DOHH2 (cell line): ENCODE measurements around the gene SLC6A17.

Source experiments
- EZH2phosphoT487 ChIP-seq: fragments of 200-600 bp; sonication (generic); IDR thresholded peaks from 2 replicates; pipeline ENCODE4 v1.6.1; 2017; ENCODE audit warnings: borderline replicate concordance, mild to moderate bottlenecking, antibody characterized with exemption, low read length, moderate library complexity, mixed read lengths
- TF ChIP-seq, protein P1 (sequence below): fragments of 200-600 bp; sonication (generic); IDR thresholded peaks from one replicate; pipeline ENCODE4 v1.5.1; 2014; ENCODE audit warnings: antibody characterized with exemption, mild to moderate bottlenecking, low read depth, low read length; ENCODE audit not compliant: poor library complexity, severe bottlenecking

DNA sequence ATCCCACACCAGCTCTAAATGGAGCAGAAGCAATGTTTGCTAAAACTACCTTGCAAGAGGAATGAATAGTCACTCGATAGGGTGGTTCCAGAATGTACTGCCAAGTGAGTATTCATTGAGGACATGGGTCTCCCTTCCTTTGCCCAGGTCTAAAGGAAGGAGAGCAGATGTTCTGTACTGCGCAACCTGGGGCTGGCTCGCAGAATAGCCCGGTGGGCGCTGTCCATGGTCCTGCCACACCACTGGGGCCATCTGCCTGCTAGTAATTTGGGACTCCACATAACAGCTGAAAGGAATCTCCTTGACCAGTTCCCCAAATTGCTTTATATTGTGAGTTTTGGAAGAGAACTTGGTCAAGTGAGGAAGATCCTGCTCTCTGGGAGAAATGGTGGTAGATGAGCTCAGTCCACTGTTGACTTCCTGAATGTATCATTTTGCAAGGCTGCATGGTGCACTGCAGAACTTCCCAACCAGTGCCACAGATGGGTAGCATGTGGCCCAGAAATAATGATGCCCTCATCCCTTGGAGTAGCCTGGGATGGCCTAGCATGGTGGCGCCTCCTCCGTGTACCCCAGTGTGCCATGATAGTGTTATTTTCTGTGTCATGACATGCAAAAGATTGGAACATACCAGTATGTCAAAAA, 5.7 kb downstream of the SLC6A17 start:
- TF ChIP-seq, protein P1, sequence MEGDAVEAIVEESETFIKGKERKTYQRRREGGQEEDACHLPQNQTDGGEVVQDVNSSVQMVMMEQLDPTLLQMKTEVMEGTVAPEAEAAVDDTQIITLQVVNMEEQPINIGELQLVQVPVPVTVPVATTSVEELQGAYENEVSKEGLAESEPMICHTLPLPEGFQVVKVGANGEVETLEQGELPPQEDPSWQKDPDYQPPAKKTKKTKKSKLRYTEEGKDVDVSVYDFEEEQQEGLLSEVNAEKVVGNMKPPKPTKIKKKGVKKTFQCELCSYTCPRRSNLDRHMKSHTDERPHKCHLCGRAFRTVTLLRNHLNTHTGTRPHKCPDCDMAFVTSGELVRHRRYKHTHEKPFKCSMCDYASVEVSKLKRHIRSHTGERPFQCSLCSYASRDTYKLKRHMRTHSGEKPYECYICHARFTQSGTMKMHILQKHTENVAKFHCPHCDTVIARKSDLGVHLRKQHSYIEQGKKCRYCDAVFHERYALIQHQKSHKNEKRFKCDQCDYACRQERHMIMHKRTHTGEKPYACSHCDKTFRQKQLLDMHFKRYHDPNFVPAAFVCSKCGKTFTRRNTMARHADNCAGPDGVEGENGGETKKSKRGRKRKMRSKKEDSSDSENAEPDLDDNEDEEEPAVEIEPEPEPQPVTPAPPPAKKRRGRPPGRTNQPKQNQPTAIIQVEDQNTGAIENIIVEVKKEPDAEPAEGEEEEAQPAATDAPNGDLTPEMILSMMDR = no peak
- no peak for TF ChIP-seq EZH2phosphoT487
